Right lobe of liver (tissue), 4 donors: Measurements from ENCODE around the gene GTPBP3.

Source experiments
- CTCF ChIP-seq, 4 donors: fragments of 200-600 bp in 3 of 4; fragments of 450-650 bp in 1 of 4; IDR thresholded peaks; one replicate each; pipeline versions ENCODE4 v1.5.1 to v1.8.0; 2016 to 2022; ENCODE audit warnings: antibody characterized with exemption in 4 of 4, mild to moderate bottlenecking in 2 of 4
- POLR2A ChIP-seq: fragments of 450-650 bp; IDR thresholded peaks from one replicate; pipeline ENCODE4 v1.6.1; 2017; ENCODE audit warnings: antibody characterized with exemption, mild to moderate bottlenecking
- donor health status: DM: no; HTN: no; CAD: no.
- donor health status: DM: no; HTN: no; CAD: no.
- donor health status: DM: no; HTN: yes; CAD: no.

GRCh38 chr19:17312189-17313113 is 24.9 kb upstream of the GTPBP3 start:
- TF ChIP-seq POLR2A (no peak), CTCF (IDR thresholded peaks at IDR 0.05) (no peak)
